Gastrocnemius medialis (tissue), 4 donors: ENCODE results near the gene LRRTM1.

Experiments used
- POLR2A ChIP-seq, 2 donors: fragments of 450-650 bp; IDR thresholded peaks; one replicate each; pipeline ENCODE4 v1.6.1; 2017; ENCODE audit warnings: antibody characterized with exemption in 2 of 2, mild to moderate bottlenecking in 2 of 2, moderate library complexity in 2 of 2
- TF ChIP-seq, protein P1 (sequence below), 5 experiments: fragments of 450-650 bp in 3 of 5; fragments of 200-600 bp in 2 of 5; sonication (generic) in 2 of 5; IDR thresholded peaks in 4 of 5; conservative IDR thresholded peaks in 1 of 5; 1 replicate in 4 of 5; 2 replicates in 1 of 5; pipeline ENCODE4 v1.5.1; 2016 to 2019; ENCODE audit warnings: antibody characterized with exemption in 5 of 5, mild to moderate bottlenecking in 3 of 5, moderate library complexity in 3 of 5

DNA sequence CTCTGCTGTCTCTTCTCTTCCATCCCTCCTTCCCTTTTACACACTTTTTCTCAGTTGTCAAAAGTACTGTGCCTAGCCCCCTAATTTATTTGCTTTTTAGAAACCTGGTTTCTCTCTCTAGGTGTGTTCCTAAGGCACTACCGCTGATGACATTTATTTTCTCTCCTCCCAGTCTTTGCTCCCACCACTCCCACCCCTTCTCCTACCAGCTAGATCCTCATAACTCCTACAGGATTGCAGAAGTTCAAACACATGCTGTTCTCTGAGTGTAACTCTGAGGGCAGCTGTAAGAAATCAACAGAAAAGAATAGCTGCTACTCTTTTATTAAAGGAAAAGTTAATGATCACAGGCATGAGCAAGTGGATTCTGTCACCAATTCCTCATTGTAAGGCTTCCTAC lies 22.3 kb upstream of the LRRTM1 start:
- TF ChIP-seq, protein P1, sequence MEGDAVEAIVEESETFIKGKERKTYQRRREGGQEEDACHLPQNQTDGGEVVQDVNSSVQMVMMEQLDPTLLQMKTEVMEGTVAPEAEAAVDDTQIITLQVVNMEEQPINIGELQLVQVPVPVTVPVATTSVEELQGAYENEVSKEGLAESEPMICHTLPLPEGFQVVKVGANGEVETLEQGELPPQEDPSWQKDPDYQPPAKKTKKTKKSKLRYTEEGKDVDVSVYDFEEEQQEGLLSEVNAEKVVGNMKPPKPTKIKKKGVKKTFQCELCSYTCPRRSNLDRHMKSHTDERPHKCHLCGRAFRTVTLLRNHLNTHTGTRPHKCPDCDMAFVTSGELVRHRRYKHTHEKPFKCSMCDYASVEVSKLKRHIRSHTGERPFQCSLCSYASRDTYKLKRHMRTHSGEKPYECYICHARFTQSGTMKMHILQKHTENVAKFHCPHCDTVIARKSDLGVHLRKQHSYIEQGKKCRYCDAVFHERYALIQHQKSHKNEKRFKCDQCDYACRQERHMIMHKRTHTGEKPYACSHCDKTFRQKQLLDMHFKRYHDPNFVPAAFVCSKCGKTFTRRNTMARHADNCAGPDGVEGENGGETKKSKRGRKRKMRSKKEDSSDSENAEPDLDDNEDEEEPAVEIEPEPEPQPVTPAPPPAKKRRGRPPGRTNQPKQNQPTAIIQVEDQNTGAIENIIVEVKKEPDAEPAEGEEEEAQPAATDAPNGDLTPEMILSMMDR (IDR thresholded peaks at IDR 0.05 in 4 of 5, conservative IDR thresholded peaks at IDR 0.05 in 1 of 5), result no peak
- TF ChIP-seq POLR2A (IDR thresholded peaks at IDR 0.05), result no peak
